HEK293 (cell line): ENCODE results near the gene PAK1.

Experiments
- CTCF ChIA-PET: fragments of 350-600 bp; formaldehyde crosslinking; extraction: SDS; loops from one replicate; lab custom pipeline; 2021; ENCODE audit warnings: antibody characterized with exemption; lab: Yijun Ruan, JAX
- POLR2A ChIA-PET: fragments of 300-600 bp; formaldehyde crosslinking; extraction: SDS; loops from one replicate; lab custom pipeline; 2020; ENCODE audit warnings: antibody characterized with exemption, inconsistent platforms; lab: Yijun Ruan, JAX
- H3K27ac ChIP-seq: fragments of 200-500 bp; sonication (Bioruptor generic); 2 replicates; pipeline ENCODE4 v1.5.1; 2014; ENCODE audit warnings: low read depth, low read length, control low read depth, inconsistent platforms; ENCODE audit errors: extremely low read depth
- H3K36me3 ChIP-seq, 2 experiments: fragments of 200-500 bp in 1 of 2; sonication (Bioruptor generic) in 1 of 2; 1 replicate in 1 of 2; 2 replicates in 1 of 2; pipeline ENCODE4 v1.5.1; 2014 to 2017; ENCODE audit warnings: inconsistent platforms in 2 of 2, low read length in 2 of 2; ENCODE audit not compliant: control insufficient read depth in 2 of 2, insufficient read depth in 1 of 2
- H3K4me1 ChIP-seq: fragments of 200-500 bp; sonication (Bioruptor generic); 2 replicates; pipeline ENCODE4 v1.5.1; 2014; ENCODE audit warnings: mild to moderate bottlenecking, low read length, inconsistent platforms; ENCODE audit not compliant: control insufficient read depth, insufficient read depth
- H3K4me3 ChIP-seq: 2 replicates; pipeline ENCODE4 v1.5.1; 2011; ENCODE audit warnings: low read depth, mild to moderate bottlenecking, control low read depth, low read length, moderate library complexity
- H3K9me3 ChIP-seq: fragments of 200-500 bp; sonication (Bioruptor generic); 2 replicates; pipeline ENCODE4 v1.5.1; 2014; ENCODE audit warnings: low read depth, low read length, inconsistent platforms; ENCODE audit not compliant: control insufficient read depth, insufficient read depth
- EGR2 ChIP-seq: fragments of 450-650 bp; formaldehyde crosslinking; IDR thresholded peaks from 2 replicates; pipeline ENCODE4 v1.5.1; 2016; ENCODE audit warnings: low read depth, missing biosample characterization, missing genetic modification characterization
- SALL2 ChIP-seq: fragments of 450-650 bp; formaldehyde crosslinking; IDR thresholded peaks from 2 replicates; pipeline ENCODE4 v1.5.0; 2017; ENCODE audit warnings: missing biosample characterization, mild to moderate bottlenecking, missing genetic modification characterization, borderline replicate concordance
- SCRT1 ChIP-seq: fragments of 450-650 bp; formaldehyde crosslinking; IDR thresholded peaks from 2 replicates; pipeline ENCODE4 v1.5.1; 2016; ENCODE audit warnings: missing biosample characterization, missing genetic modification characterization, borderline replicate concordance
- SETDB1 ChIP-seq: IDR thresholded peaks from one replicate; pipeline ENCODE4 v1.6.1; 2017; ENCODE audit warnings: mild to moderate bottlenecking, low read length, moderate library complexity, mixed read lengths; ENCODE audit not compliant: insufficient read length
- SP3 ChIP-seq: fragments of 450-650 bp; formaldehyde crosslinking; IDR thresholded peaks from 2 replicates; pipeline ENCODE4 v1.5.1; 2016; ENCODE audit warnings: missing biosample characterization, missing genetic modification characterization
- TRIM28 ChIP-seq: IDR thresholded peaks from 2 replicates; pipeline ENCODE4 v1.6.1; 2011; ENCODE audit warnings: low read length, control low read depth, borderline replicate concordance
- ZBTB49 ChIP-seq: fragments of 450-650 bp; formaldehyde crosslinking; IDR thresholded peaks from 2 replicates; pipeline ENCODE4 v1.5.1; 2016; ENCODE audit warnings: missing biosample characterization, missing genetic modification characterization, low read depth
- ZFHX2 ChIP-seq: fragments of 450-650 bp; formaldehyde crosslinking; conservative IDR thresholded peaks from 2 replicates; pipeline ENCODE4 v1.5.1; 2016; ENCODE audit warnings: missing biosample characterization, missing genetic modification characterization
- ZNF311 ChIP-seq: fragments of 450-650 bp; formaldehyde crosslinking; IDR thresholded peaks from 2 replicates; pipeline ENCODE4 v1.5.1; 2017; ENCODE audit warnings: missing biosample characterization, missing genetic modification characterization, borderline replicate concordance
- ZNF350 ChIP-seq: fragments of 450-650 bp; formaldehyde crosslinking; IDR thresholded peaks from 2 replicates; pipeline ENCODE4 v1.5.0; 2017; ENCODE audit warnings: missing biosample characterization, mild to moderate bottlenecking, missing genetic modification characterization
- ZNF48 ChIP-seq: fragments of 450-650 bp; formaldehyde crosslinking; IDR thresholded peaks from 2 replicates; pipeline ENCODE4 v1.5.1; 2016; ENCODE audit warnings: missing biosample characterization, missing genetic modification characterization
- ZNF501 ChIP-seq: fragments of 450-650 bp; formaldehyde crosslinking; IDR thresholded peaks from 2 replicates; pipeline ENCODE4 v1.5.1; 2016; ENCODE audit warnings: missing biosample characterization, missing genetic modification characterization
- ZNF529 ChIP-seq: fragments of 450-650 bp; formaldehyde crosslinking; IDR thresholded peaks from 2 replicates; pipeline ENCODE4 v1.5.1; 2017; ENCODE audit warnings: missing genetic modification characterization, missing biosample characterization; ENCODE audit not compliant: insufficient replicate concordance
- ZNF645 ChIP-seq: fragments of 450-650 bp; formaldehyde crosslinking; IDR thresholded peaks from 2 replicates; pipeline ENCODE4; 2016; ENCODE audit warnings: missing biosample characterization, missing genetic modification characterization
- ZNF692 ChIP-seq: fragments of 450-650 bp; formaldehyde crosslinking; IDR thresholded peaks from 2 replicates; pipeline ENCODE4 v1.5.1; 2016; ENCODE audit warnings: missing biosample characterization, missing genetic modification characterization
- ZNF791 ChIP-seq: fragments of 450-650 bp; formaldehyde crosslinking; IDR thresholded peaks from 2 replicates; pipeline ENCODE4 v1.5.1; 2016; ENCODE audit warnings: missing biosample characterization, missing genetic modification characterization
- ZSCAN5A ChIP-seq: fragments of 450-650 bp; formaldehyde crosslinking; IDR thresholded peaks from 2 replicates; pipeline ENCODE4 v1.5.1; 2016; ENCODE audit warnings: missing biosample characterization, missing genetic modification characterization

Gene PAK1

GRCh38 chr11:77441426-77441825, 32.5 kb downstream of the PAK1 start (continued):
- TF ChIP-seq ZSCAN5A (tag by site-specific recombination) (no peak), ZNF350 (tag by site-specific recombination) (no peak), TRIM28 (no peak), ZNF692 (tag by site-specific recombination) (no peak), SETDB1 (no peak), SALL2 (tag by site-specific recombination) (no peak)

- H3K27ac ChIP-seq, result no peak overlapping the region
- no peaks in the 10 kb centered on the region for H3K9me3 ChIP-seq
- ChIA-PET POLR2A (no interaction called here), CTCF (interaction anchor here (0.5 to 1.5 kb wide), 3 partner anchors 28 to 179 kb away, joined by 3 read pairs; no protein-coding TSS in a partner anchor)
- H3K4me3 ChIP-seq, result no peak overlapping the region
- peak; percentile 35 for TF ChIP-seq ZFHX2 (tag by site-specific recombination)
- no peak for TF ChIP-seq ZNF529 (tag by site-specific recombination)
- peak; percentile 50; the same call in 1 of the 2 replicates for TF ChIP-seq EGR2
- TF ChIP-seq ZNF791 (tag by site-specific recombination), result no peak
- TF ChIP-seq, all 188 proteins: peak for 2
- Histone ChIP-seq H3K36me3 (no peaks in the 10 kb centered on the region), H3K4me1 (no peaks in the 10 kb centered on the region; the same call in 1 of the 2 replicates)
Observed at GRCh38 chr11:77440678-77441077, 33.2 kb downstream of the PAK1 start.

- TF ChIP-seq ZBTB49 (tag by site-specific recombination) (no peak), SP3 (tag by site-specific recombination) (no peak), ZNF791 (tag by site-specific recombination) (no peak), SCRT1 (tag by site-specific recombination) (no peak), ZNF645 (no peak), ZNF501 (tag by site-specific recombination) (no peak), ZNF311 (no peak), ZNF48 (tag by site-specific recombination) (no peak)
- TF ChIP-seq, all 188 proteins: peak for 0
- Histone ChIP-seq H3K4me1 (no peaks in the 10 kb centered on the region; the same call in 1 of the 2 replicates), H3K36me3 (no peaks in the 10 kb centered on the region; a peak in 1 of 3 replicates), H3K9me3 (no peaks in the 10 kb centered on the region), H3K27ac (no peak overlapping the region), H3K4me3 (no peak overlapping the region)
- POLR2A ChIA-PET, result no interaction called here
- CTCF ChIA-PET, result no interaction called here
Observed at GRCh38 chr11:77438487-77438886, 35.4 kb downstream of the PAK1 start.
